Loucy (cell line): ENCODE results near the gene NALCN.

Source experiments
- EZH2phosphoT487 ChIP-seq: fragments of 200-600 bp; IDR thresholded peaks from 2 replicates; pipeline ENCODE4 v1.6.1; 2018; ENCODE audit warnings: antibody characterized with exemption, mild to moderate bottlenecking, moderate library complexity, borderline replicate concordance
- TF ChIP-seq, protein P1 (sequence below): fragments of 200-600 bp; sonication (generic); conservative IDR thresholded peaks from 2 replicates; pipeline ENCODE4 v1.5.1; 2014; ENCODE audit warnings: mild to moderate bottlenecking, antibody characterized with exemption, low read length

DNA sequence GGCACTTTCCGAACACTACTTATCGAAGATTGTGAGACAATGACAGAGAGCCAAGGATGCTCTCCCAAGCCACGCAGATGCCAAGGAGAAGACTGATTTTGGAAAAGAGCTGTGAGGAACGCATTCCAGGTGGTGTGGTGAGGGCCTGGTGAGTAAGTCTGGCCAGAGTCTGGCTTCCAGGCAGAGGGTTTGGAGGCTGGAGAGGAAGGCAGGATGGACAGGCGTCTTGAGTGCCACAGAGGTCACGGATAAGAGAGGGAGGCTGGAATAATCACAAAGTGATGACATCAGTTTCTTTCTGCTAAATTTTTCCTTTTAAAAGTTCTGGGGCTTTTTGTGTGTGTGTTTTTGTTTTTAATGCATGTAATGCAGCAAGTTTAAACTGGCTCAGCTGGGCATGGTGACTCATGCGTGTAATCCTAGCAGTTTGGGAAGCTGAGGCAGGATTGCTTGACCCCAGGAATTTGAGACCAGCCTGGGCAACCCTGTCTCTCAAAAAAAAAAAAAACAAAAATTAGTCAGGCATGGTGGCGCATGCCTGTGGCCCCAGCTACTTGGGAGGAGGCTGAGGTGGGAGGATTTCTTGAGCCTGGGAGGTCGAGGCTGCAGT lies 235.1 kb downstream of the NALCN start:
- TF ChIP-seq, protein P1, sequence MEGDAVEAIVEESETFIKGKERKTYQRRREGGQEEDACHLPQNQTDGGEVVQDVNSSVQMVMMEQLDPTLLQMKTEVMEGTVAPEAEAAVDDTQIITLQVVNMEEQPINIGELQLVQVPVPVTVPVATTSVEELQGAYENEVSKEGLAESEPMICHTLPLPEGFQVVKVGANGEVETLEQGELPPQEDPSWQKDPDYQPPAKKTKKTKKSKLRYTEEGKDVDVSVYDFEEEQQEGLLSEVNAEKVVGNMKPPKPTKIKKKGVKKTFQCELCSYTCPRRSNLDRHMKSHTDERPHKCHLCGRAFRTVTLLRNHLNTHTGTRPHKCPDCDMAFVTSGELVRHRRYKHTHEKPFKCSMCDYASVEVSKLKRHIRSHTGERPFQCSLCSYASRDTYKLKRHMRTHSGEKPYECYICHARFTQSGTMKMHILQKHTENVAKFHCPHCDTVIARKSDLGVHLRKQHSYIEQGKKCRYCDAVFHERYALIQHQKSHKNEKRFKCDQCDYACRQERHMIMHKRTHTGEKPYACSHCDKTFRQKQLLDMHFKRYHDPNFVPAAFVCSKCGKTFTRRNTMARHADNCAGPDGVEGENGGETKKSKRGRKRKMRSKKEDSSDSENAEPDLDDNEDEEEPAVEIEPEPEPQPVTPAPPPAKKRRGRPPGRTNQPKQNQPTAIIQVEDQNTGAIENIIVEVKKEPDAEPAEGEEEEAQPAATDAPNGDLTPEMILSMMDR: no peak
- TF ChIP-seq EZH2phosphoT487: no peak
